Ovary (tissue), 3 donors: ENCODE results near the gene CAMSAP3.

Experiments used
- CTCF ChIP-seq, 3 donors: fragments of 450-650 bp in 2 of 3; fragments of 200-600 bp in 1 of 3; IDR thresholded peaks; one replicate each; pipeline versions ENCODE4 v1.5.1 to v1.8.0; 2016 to 2022; ENCODE audit warnings: antibody characterized with exemption in 3 of 3, mild to moderate bottlenecking in 1 of 3
- POLR2A ChIP-seq: fragments of 450-650 bp; IDR thresholded peaks from one replicate; pipeline ENCODE4 v1.6.1; 2017; ENCODE audit warnings: antibody characterized with exemption, mild to moderate bottlenecking, moderate library complexity
- donor health status: DM: no; HTN: no; CAD: no.

GRCh38 chr19:7636691-7637373 lies 41.2 kb downstream of the CAMSAP3 start, which contains the start of gene STXBP2:
- TF ChIP-seq POLR2A (no peak), CTCF (IDR thresholded peaks at IDR 0.05) (no peak)
